H1 (cell line): Measurements from ENCODE around the gene PSMA2. TPM values are rescaled to one million over a fixed set of nuclear protein-coding genes. Genes with fewer than 3 reads are reported as not detected.

Source experiments
- CTCF ChIA-PET: fragments of 300-600 bp; sonication (Branson Sonifier 250); formaldehyde crosslinking; loops from one replicate; lab custom pipeline; 2021; ENCODE audit not compliant: partially characterized antibody; lab: Charles Lee
- POLR2A ChIA-PET: fragments of 300-600 bp; sonication (Branson Sonifier 250); formaldehyde crosslinking; loops from one replicate; lab custom pipeline; 2021; ENCODE audit warnings: inconsistent platforms; ENCODE audit not compliant: partially characterized antibody; lab: Charles Lee
- DNase-seq, 2 experiments: peaks; one replicate each; pipeline versions ENCODE4 v3.0.0 to v3.0.0-alpha.2; 2010 to 2022; ENCODE audit warnings: low spot score in 2 of 2, low read depth in 1 of 2, mixed read lengths in 1 of 2
- FAIRE-seq: peaks from 2 replicates; lab custom pipeline; 2011; peaks lifted over from hg19 to GRCh38; lab: Jason Lieb, UNC
- H2AFZ ChIP-seq: 2 replicates; pipeline ENCODE4 v1.8.1; 2012; ENCODE audit warnings: low read length, inconsistent platforms
- H2AK5ac ChIP-seq: 2 replicates; pipeline ENCODE4 v1.6.1; 2013; ENCODE audit warnings: low read depth, low read length
- H2BK120ac ChIP-seq: replicated peaks from 2 replicates; pipeline ENCODE3; 2013; ENCODE audit warnings: low read depth, low read length, inconsistent platforms
- H2BK12ac ChIP-seq: 2 replicates; pipeline ENCODE4 v1.6.1; 2013; ENCODE audit warnings: low read depth, low read length
- H2BK15ac ChIP-seq: 2 replicates; pipeline ENCODE4 v1.6.1; 2013; ENCODE audit warnings: low read length
- H2BK20ac ChIP-seq: 2 replicates; pipeline ENCODE4 v1.6.1; 2013; ENCODE audit warnings: low read length
- H2BK5ac ChIP-seq: 2 replicates; pipeline ENCODE4 v1.6.1; 2013; ENCODE audit warnings: low read depth, low read length
- H3K14ac ChIP-seq: 2 replicates; pipeline ENCODE4 v1.6.1; 2013; ENCODE audit warnings: inconsistent platforms; ENCODE audit not compliant: insufficient read length
- H3K18ac ChIP-seq: 2 replicates; pipeline ENCODE4 v1.6.1; 2013; ENCODE audit warnings: low read length; ENCODE audit errors: extremely low read depth
- H3K23ac ChIP-seq: 2 replicates; pipeline ENCODE4 v1.6.1; 2013; ENCODE audit warnings: inconsistent platforms; ENCODE audit not compliant: insufficient read length
- H3K23me2 ChIP-seq: 2 replicates; pipeline ENCODE4 v1.6.1; 2013; ENCODE audit warnings: low read depth, low read length
- H3K27ac ChIP-seq: 2 replicates; pipeline ENCODE4 v1.6.1; 2011; ENCODE audit warnings: low read depth, low read length, inconsistent platforms
- H3K27me3 ChIP-seq, 4 experiments: replicated peaks in 1 of 4; 1 replicate in 1 of 4; 2 replicates in 3 of 4; pipeline versions ENCODE4 v1.6.1 to v1.8.1; 2011 to 2013; ENCODE audit warnings: low read length in 3 of 4, mild to moderate bottlenecking in 3 of 4, inconsistent platforms in 2 of 4, mixed read lengths in 2 of 4, moderate library complexity in 1 of 4; ENCODE audit not compliant: control insufficient read depth in 3 of 4, insufficient read depth in 3 of 4; ENCODE audit errors: extremely low read depth in 1 of 4
- H3K36me3 ChIP-seq, 4 experiments: 2 replicates each; pipeline versions ENCODE4 v1.6.1 to v1.8.1; 2011 to 2013; ENCODE audit warnings: mild to moderate bottlenecking in 4 of 4, low read length in 3 of 4, moderate library complexity in 2 of 4, control low read depth in 1 of 4, inconsistent platforms in 1 of 4; ENCODE audit not compliant: insufficient read depth in 4 of 4, control insufficient read depth in 2 of 4
- H3K4ac ChIP-seq: replicated peaks from 2 replicates; pipeline ENCODE3; 2013; ENCODE audit warnings: low read length, low read depth, mixed read lengths, inconsistent platforms; ENCODE audit not compliant: insufficient read length
- H3K4me1 ChIP-seq, 4 experiments: replicated peaks in 1 of 4; 1 replicate in 1 of 4; 2 replicates in 3 of 4; pipeline versions ENCODE4 v1.6.1 to v1.8.1; 2011 to 2013; ENCODE audit warnings: low read length in 3 of 4, inconsistent platforms in 2 of 4, mixed read lengths in 1 of 4; ENCODE audit not compliant: insufficient read depth in 4 of 4, control insufficient read depth in 3 of 4
- H3K4me2 ChIP-seq, 2 experiments: 2 replicates each; pipeline versions ENCODE4 v1.6.1 to v1.8.1; 2011 to 2013; ENCODE audit warnings: low read depth in 2 of 2, low read length in 2 of 2, control low read depth in 1 of 2, inconsistent platforms in 1 of 2, mild to moderate bottlenecking in 1 of 2; ENCODE audit not compliant: insufficient read depth in 1 of 2
- H3K4me3 ChIP-seq, 4 experiments: fragments of 200-600, 300-600 bp in 1 of 4; sonication (generic), shearing (Covaris generic), sonication (Bioruptor Twin) in 1 of 4; 2 replicates each; pipeline versions ENCODE4 v1.5.1 to v1.8.1; 2011 to 2016; ENCODE audit warnings: low read length in 4 of 4, low read depth in 3 of 4, control low read depth in 2 of 4, inconsistent platforms in 2 of 4, mild to moderate bottlenecking in 2 of 4, mixed read lengths in 1 of 4, moderate library complexity in 1 of 4; ENCODE audit not compliant: insufficient read depth in 2 of 4; ENCODE audit errors: extremely low read depth in 1 of 4
- H3K56ac ChIP-seq: replicated peaks from 2 replicates; pipeline ENCODE3; 2013; ENCODE audit warnings: low read depth, mild to moderate bottlenecking, mixed read lengths, low read length, inconsistent platforms; ENCODE audit not compliant: insufficient read length
- H3K79me1 ChIP-seq: 2 replicates; pipeline ENCODE4 v1.6.1; 2013; ENCODE audit warnings: low read depth, low read length, control low read depth
- H3K79me2 ChIP-seq, 2 experiments: 2 replicates each; pipeline versions ENCODE4 v1.6.1 to v1.8.1; 2012 to 2013; ENCODE audit warnings: low read length in 2 of 2, mild to moderate bottlenecking in 2 of 2, inconsistent platforms in 1 of 2; ENCODE audit not compliant: insufficient read depth in 2 of 2, control insufficient read depth in 1 of 2
- H3K9ac ChIP-seq, 4 experiments: replicated peaks in 1 of 4; 1 replicate in 1 of 4; 2 replicates in 3 of 4; pipeline versions ENCODE4 v1.6.1 to v1.8.1; 2011 to 2013; ENCODE audit warnings: low read depth in 3 of 4, low read length in 3 of 4, control low read depth in 2 of 4, mild to moderate bottlenecking in 2 of 4, moderate library complexity in 2 of 4, inconsistent platforms in 1 of 4; ENCODE audit errors: extremely low read depth in 1 of 4
- H3K9me3 ChIP-seq, 2 experiments: 2 replicates each; pipeline versions ENCODE4 v1.6.1 to v1.8.1; 2012 to 2013; ENCODE audit warnings: mild to moderate bottlenecking in 2 of 2, moderate library complexity in 2 of 2, control low read depth in 1 of 2, inconsistent platforms in 1 of 2, low read depth in 1 of 2, low read length in 1 of 2, mixed read lengths in 1 of 2; ENCODE audit not compliant: insufficient read depth in 2 of 2
- H4K20me1 ChIP-seq, 2 experiments: replicated peaks in 1 of 2; 2 replicates each; pipeline versions ENCODE3 to v1.8.1; 2011 to 2013; ENCODE audit warnings: inconsistent platforms in 2 of 2, low read length in 2 of 2, mild to moderate bottlenecking in 1 of 2; ENCODE audit not compliant: insufficient read depth in 2 of 2, control insufficient read depth in 1 of 2
- H4K5ac ChIP-seq: 2 replicates; pipeline ENCODE4 v1.6.1; 2013; ENCODE audit warnings: low read length, low read depth, mixed read lengths, inconsistent platforms; ENCODE audit not compliant: insufficient read length
- H4K8ac ChIP-seq: 2 replicates; pipeline ENCODE4 v1.8.0; 2013; ENCODE audit warnings: mild to moderate bottlenecking, moderate library complexity, low read length, inconsistent platforms; ENCODE audit not compliant: insufficient read depth; ENCODE audit errors: extremely low read depth
- H4K91ac ChIP-seq: replicated peaks from 2 replicates; pipeline ENCODE3; 2013; ENCODE audit warnings: low read length, mixed read lengths, inconsistent platforms; ENCODE audit not compliant: insufficient read length
- BACH1 ChIP-seq: IDR thresholded peaks from 2 replicates; pipeline ENCODE4 v1.6.1; 2012; ENCODE audit warnings: low read length, improper control_type of control experiment
- EGR1 ChIP-seq: IDR thresholded peaks from 2 replicates; pipeline ENCODE4 v1.6.1; 2011; ENCODE audit warnings: low read depth, low read length, borderline replicate concordance
- EP300 ChIP-seq, 2 experiments: IDR thresholded peaks; 1 replicate in 1 of 2; 2 replicates in 1 of 2; pipeline ENCODE4 v1.6.1; 2011 to 2012; ENCODE audit warnings: low read depth in 2 of 2, low read length in 2 of 2, mild to moderate bottlenecking in 2 of 2, borderline replicate concordance in 1 of 2, inconsistent platforms in 1 of 2, moderate library complexity in 1 of 2
- FOSL1 ChIP-seq: IDR thresholded peaks from 2 replicates; pipeline ENCODE4 v1.6.1; 2011; ENCODE audit warnings: mild to moderate bottlenecking, low read depth, low read length, moderate library complexity; ENCODE audit not compliant: insufficient read depth
- GTF2F1 ChIP-seq: IDR thresholded peaks from 2 replicates; pipeline ENCODE4 v1.6.1; 2012; ENCODE audit warnings: low read depth, low read length, improper control_type of control experiment, borderline replicate concordance
- POU5F1 ChIP-seq: IDR thresholded peaks from 2 replicates; pipeline ENCODE4 v1.6.1; 2011; ENCODE audit warnings: low read depth, mild to moderate bottlenecking, low read length, moderate library complexity
- RAD21 ChIP-seq, 2 experiments: IDR thresholded peaks in 1 of 2; conservative IDR thresholded peaks in 1 of 2; 2 replicates each; pipeline ENCODE4 v1.6.1; 2011; ENCODE audit warnings: low read depth in 2 of 2, low read length in 2 of 2, improper control_type of control experiment in 1 of 2, inconsistent platforms in 1 of 2, mild to moderate bottlenecking in 1 of 2, moderate library complexity in 1 of 2
- RXRA ChIP-seq: IDR thresholded peaks from 2 replicates; pipeline ENCODE4 v1.6.1; 2011; ENCODE audit warnings: low read depth, mild to moderate bottlenecking, low read length, moderate library complexity; ENCODE audit not compliant: insufficient read depth
- TAF7 ChIP-seq: optimal IDR thresholded peaks from 2 replicates; pipeline ENCODE3; 2011; ENCODE audit warnings: low read depth, mild to moderate bottlenecking, inconsistent platforms, low read length, moderate library complexity, borderline replicate concordance
- WGBS, 2 experiments: shearing (Covaris generic) in 1 of 2; methylation state at CpG; one replicate each; pipeline versions ENCODE4 v1.1.6 to v1.1.7; 2013 to 2015; ENCODE audit warnings: low lambda C conversion rate in 2 of 2, mixed read lengths in 2 of 2, inconsistent platforms in 1 of 2, low coverage in 1 of 2, missing lambda C conversion rate in 1 of 2; ENCODE audit not compliant: insufficient replicate concordance in 2 of 2, insufficient coverage in 1 of 2, insufficient read length in 1 of 2; ENCODE audit errors: extremely low coverage in 1 of 2, missing lambda C conversion rate in 1 of 2; 5-methylcytosine and 5-hydroxymethylcytosine counted together
- polyA plus RNA-seq, 7 experiments: library from polyadenylated mRNA; depleted of rRNA in 3 of 7; stranded (reverse) in 5 of 7; unstranded in 2 of 7; fragments of >200 nt in 5 of 7; fragments of 200-250 nt in 2 of 7; gene quantifications; 1 replicate in 5 of 7; 2 replicates in 1 of 7; 4 replicates in 1 of 7; pipeline versions ENCODE4 v1.2.1 to v1.2.3, GENCODE V29; 2011 to 2013; ENCODE audit warnings: missing spikeins in 2 of 7, mixed read lengths in 2 of 7
- total RNA-seq: library from RNA; stranded (reverse); fragmentation: NEBNext Ultra II Directional; extraction: Animal tissue kit (Norgen Biotek cat#: 25700); gene quantifications from 2 replicates; pipeline ENCODE4 v1.2.1, GENCODE V29; 2021
- TF ChIP-seq, protein P1 (sequence below): IDR thresholded peaks from 2 replicates; pipeline ENCODE4 v1.6.1; 2011; ENCODE audit warnings: low read depth, mild to moderate bottlenecking, low read length; ENCODE audit not compliant: insufficient read depth

Gene PSMA2
- total and polyA plus RNA-seq, 2 of the 8 experiments (the other 6 are each of a cell fraction or from before 2014, with no cell fraction given): 211 to 259 TPM

DNA sequence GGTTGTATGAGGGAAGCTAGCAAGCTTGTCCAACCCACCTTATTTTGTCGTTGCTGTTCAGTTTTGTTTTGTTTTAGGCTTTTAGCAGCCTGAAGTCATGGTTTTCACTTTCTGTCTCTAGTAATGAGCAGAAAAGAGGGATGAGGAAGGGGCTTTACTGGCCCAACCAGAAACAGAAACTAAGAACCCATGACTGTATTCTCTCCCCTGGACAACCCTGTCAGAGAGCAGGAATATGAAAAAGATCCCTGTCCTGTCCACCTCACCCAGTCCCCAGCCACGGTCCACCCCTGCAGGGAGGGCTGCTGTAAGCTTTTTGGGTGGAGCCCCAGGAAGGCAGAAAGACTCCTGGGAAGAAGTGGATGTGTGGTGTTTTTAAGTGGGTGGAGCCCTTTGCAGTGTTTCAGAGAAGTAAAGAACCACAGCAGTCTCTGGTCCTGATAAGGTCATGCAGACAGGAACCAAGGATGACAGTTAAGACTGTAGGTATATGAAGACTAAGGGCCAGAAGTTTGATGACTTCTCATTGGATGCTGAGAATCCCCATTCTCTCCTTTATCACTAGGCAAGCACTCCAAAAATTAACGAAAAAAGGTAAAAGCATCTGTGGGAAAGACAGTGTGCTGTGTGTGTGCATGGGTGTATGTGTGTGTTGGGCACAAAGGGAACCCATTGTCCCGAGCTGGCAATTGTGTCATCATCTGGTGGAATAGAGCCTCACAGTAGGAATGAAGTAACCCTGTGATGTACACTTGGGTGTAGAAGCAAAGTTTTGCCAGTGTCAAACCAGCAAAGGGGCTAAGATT is 14.1 kb upstream of the PSMA2 start:
- WGBS, 2 experiments: 66% methylated on average over 4 of the region's 4 CpGs; no CpG with 5 or more reads in 1 of the 2 experiments
- Histone ChIP-seq H3K9me3 (no peaks in the 10 kb centered on the region), H2BK15ac (0 out of 2 replicates have a peak overlapping the region, but pooled peaks have one; percentile 67), H4K8ac (no peak overlapping the region; the same call in 1 of the 2 replicates), H4K5ac (no peak overlapping the region), H3K27ac (no peak overlapping the region), H3K79me2 (no peaks in the 10 kb centered on the region), H3K23ac (no peak overlapping the region), H3K36me3 (no peaks in the 10 kb centered on the region), H3K23me2 (no peaks in the 10 kb centered on the region; the same call in 1 of the 2 replicates), H2AK5ac (no peak overlapping the region), H3K18ac (no peak overlapping the region), H3K4me2 (no peak overlapping the region), H4K20me1 (no peaks in the 10 kb centered on the region), H3K56ac (no peak overlapping the region), H3K27me3 (no peaks in the 10 kb centered on the region), H3K4ac (no peak overlapping the region), H3K9ac (no peak overlapping the region), H3K14ac (no peak overlapping the region), H4K91ac (no peak overlapping the region), H3K79me1 (no peaks in the 10 kb centered on the region), H2BK5ac (no peak overlapping the region), H3K4me1 (no peaks in the 10 kb centered on the region; a peak in 1 of 7 replicates), H2BK120ac (no peak overlapping the region), H2BK20ac (no peak overlapping the region), H3K4me3 (no peak overlapping the region), H2AFZ (peak overlapping the region; percentile 62; the same call in 1 of the 2 replicates), H2BK12ac (no peak overlapping the region; the same call in 1 of the 2 replicates)
- ChIA-PET CTCF (interaction anchor here (0.6 to 1.5 kb wide), 5 partner anchors 15 to 683 kb away, joined by 3 to 8 read pairs (median 4); no protein-coding TSS in a partner anchor), POLR2A (interaction anchor here (1.0 to 1.7 kb wide), 2 partner anchors 14 to 27 kb away, joined by 3 to 8 read pairs; partner anchors contain the start of genes MRPL32 and PSMA2)
- no peak for FAIRE-seq
- DNase-seq: no peak
- TF ChIP-seq FOSL1 (no peak), GTF2F1 (no peak), POU5F1 (no peak), EGR1 (no peak), BACH1 (no peak), TAF7 (no peak), RAD21 (IDR thresholded peaks at IDR 0.05 in 1 of 2, conservative IDR thresholded peaks at IDR 0.05 in 1 of 2; ENCODE audit: low read depth in 2 of 2, low read length in 2 of 2) (no peak), EP300 (IDR thresholded peaks at IDR 0.05; ENCODE audit: borderline replicate concordance in 1 of 2, low read depth in 2 of 2, low read length in 2 of 2) (no peak), RXRA (no peak)
- TF ChIP-seq, protein P1, sequence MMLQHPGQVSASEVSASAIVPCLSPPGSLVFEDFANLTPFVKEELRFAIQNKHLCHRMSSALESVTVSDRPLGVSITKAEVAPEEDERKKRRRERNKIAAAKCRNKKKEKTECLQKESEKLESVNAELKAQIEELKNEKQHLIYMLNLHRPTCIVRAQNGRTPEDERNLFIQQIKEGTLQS: no peak
